Effector memory CD4-positive, alpha-beta T cell (primary cell): ENCODE results near the gene CADPS.

Experiments
- DNase-seq, 3 donors: peaks; one replicate each; pipeline ENCODE4 v3.0.0-alpha.2; 2020
- H3K27ac ChIP-seq: 2 replicates; pipeline ENCODE4 v1.7.0; 2013; ENCODE audit warnings: mild to moderate bottlenecking, low read length, moderate library complexity; ENCODE audit not compliant: insufficient read depth, poor library complexity, severe bottlenecking
- H3K27me3 ChIP-seq: replicated peaks from 2 replicates; pipeline ENCODE4 v1.7.0; 2013; ENCODE audit warnings: mild to moderate bottlenecking, low read length; ENCODE audit not compliant: insufficient read depth, control insufficient read depth, poor library complexity, severe bottlenecking
- H3K36me3 ChIP-seq: 2 replicates; pipeline ENCODE4 v1.7.0; 2013; ENCODE audit warnings: mild to moderate bottlenecking, low read length, moderate library complexity; ENCODE audit not compliant: control insufficient read depth, insufficient read depth
- H3K4me1 ChIP-seq: 2 replicates; pipeline ENCODE4 v1.7.0; 2013; ENCODE audit warnings: low read length, mild to moderate bottlenecking; ENCODE audit not compliant: control insufficient read depth, insufficient read depth, poor library complexity, severe bottlenecking
- H3K4me3 ChIP-seq: 2 replicates; pipeline ENCODE4 v1.7.0; 2013; ENCODE audit warnings: low read length, low read depth, mild to moderate bottlenecking; ENCODE audit not compliant: insufficient read depth, poor library complexity, severe bottlenecking
- H3K9me3 ChIP-seq: 2 replicates; pipeline ENCODE4 v1.7.0; 2013; ENCODE audit warnings: mild to moderate bottlenecking, low read length, moderate library complexity; ENCODE audit not compliant: control insufficient read depth

CADPS gene

DNA sequence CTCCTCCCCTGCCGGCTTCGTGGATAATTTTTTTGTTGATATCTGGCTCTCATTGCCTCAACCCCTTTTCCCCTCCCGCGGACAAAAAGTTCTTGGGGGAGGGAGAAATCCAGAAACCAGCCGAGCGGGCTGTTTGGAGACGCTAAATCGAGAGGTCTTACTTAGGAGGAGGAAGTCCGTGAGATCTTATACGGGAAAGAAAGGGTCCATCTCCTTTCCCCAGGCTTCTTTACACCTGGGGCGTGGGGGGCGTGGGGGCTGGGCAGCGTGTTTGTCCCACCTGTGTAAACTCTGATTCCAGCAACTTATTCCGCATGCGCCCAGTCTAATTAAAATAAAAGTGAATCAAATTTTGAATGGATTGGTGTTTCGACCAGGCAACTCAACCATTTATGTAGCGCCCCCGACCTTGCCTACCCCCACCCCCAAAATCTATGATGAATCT, 364 bp upstream of the CADPS start:
- no peak for DNase-seq
- no peaks in the 10 kb centered on the region for H3K9me3 ChIP-seq
- no peaks in the 10 kb centered on the region for H3K4me1 ChIP-seq
- H3K36me3 ChIP-seq: no peaks in the 10 kb centered on the region
- no peak overlapping the region for H3K27ac ChIP-seq
- H3K27me3 ChIP-seq: peaks cover 9% of the 10 kb centered on the region
- H3K4me3 ChIP-seq: no peak overlapping the region

GRCh38 chr3:62873761-62874710, 1.2 kb downstream of the CADPS start:
- no peak overlapping the region for H3K4me3 ChIP-seq
- no peaks in the 10 kb centered on the region for H3K36me3 ChIP-seq
- no peak overlapping the region for H3K27ac ChIP-seq
- no peaks in the 10 kb centered on the region for H3K9me3 ChIP-seq
- no peak for DNase-seq
- peaks cover 9% of the 10 kb centered on the region for H3K27me3 ChIP-seq
- no peaks in the 10 kb centered on the region for H3K4me1 ChIP-seq

DNA sequence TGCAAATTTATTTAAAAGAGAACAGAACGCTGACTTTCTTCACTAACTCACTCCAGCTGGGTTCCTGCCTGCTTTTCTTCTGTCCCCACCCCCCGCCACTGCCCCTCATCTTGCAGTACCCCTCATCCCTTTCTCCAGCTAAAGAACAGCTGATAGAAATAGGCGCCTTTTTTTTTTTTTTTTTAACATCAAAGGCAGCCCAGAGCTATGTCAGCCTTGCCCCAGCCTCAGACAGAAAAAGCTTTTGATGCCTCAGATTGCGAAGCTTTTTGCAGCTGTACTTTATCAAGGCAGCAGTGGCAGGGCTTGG, 1.8 kb downstream of the CADPS start:
- H3K4me3 ChIP-seq: no peak overlapping the region
- H3K4me1 ChIP-seq: no peaks in the 10 kb centered on the region
- DNase-seq: no peak
- no peaks in the 10 kb centered on the region for H3K36me3 ChIP-seq
- no peak overlapping the region for H3K27ac ChIP-seq
- H3K9me3 ChIP-seq: no peaks in the 10 kb centered on the region
- peaks cover 9% of the 10 kb centered on the region for H3K27me3 ChIP-seq

- H3K4me1 ChIP-seq: no peaks in the 10 kb centered on the region
- peaks cover 9% of the 10 kb centered on the region for H3K27me3 ChIP-seq
- no peak for DNase-seq
- no peak overlapping the region for H3K4me3 ChIP-seq
- no peaks in the 10 kb centered on the region for H3K36me3 ChIP-seq
- no peak overlapping the region for H3K27ac ChIP-seq
- H3K9me3 ChIP-seq: no peaks in the 10 kb centered on the region
These were observed 2.9 kb downstream of the CADPS start for GRCh38 chr3:62872318-62872717.

DNA sequence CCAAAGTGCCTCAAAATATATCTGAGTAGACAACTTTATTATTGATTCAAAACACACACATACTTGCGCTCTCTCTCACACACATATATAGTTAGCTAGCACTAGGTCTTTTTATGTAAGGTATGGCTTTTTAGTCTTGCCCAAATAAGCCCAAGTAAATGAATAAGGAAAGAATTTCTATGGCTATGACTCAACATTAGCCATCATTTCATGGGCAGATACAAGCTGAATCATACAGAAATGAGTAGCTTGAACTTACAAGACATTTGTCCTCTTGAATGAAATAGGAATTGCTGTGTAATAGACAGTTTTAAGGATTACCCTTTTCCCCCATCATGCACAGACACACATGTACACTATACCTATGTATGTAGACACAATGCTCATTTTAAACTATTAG, 4.9 kb downstream of the CADPS start:
- no peak for DNase-seq
- peaks cover 6% of the 10 kb centered on the region for H3K27me3 ChIP-seq
- no peaks in the 10 kb centered on the region for H3K36me3 ChIP-seq
- no peaks in the 10 kb centered on the region for H3K4me1 ChIP-seq
- no peak overlapping the region for H3K27ac ChIP-seq
- no peak overlapping the region for H3K4me3 ChIP-seq
- H3K9me3 ChIP-seq: no peaks in the 10 kb centered on the region

- Histone ChIP-seq H3K27ac (no peak overlapping the region), H3K4me1 (no peaks in the 10 kb centered on the region), H3K4me3 (no peak overlapping the region), H3K27me3 (no peaks in the 10 kb centered on the region), H3K9me3 (no peaks in the 10 kb centered on the region), H3K36me3 (no peaks in the 10 kb centered on the region)
- DNase-seq: no peak
These were observed 11.6 kb downstream of the CADPS start for GRCh38 chr3:62863648-62864047.

- H3K27me3 ChIP-seq: no peaks in the 10 kb centered on the region
These were observed 15.9 kb downstream of the CADPS start for GRCh38 chr3:62859203-62859791.

GRCh38 chr3:62845996-62846395, 29.2 kb downstream of the CADPS start:
- Histone ChIP-seq H3K36me3 (no peaks in the 10 kb centered on the region), H3K9me3 (no peaks in the 10 kb centered on the region), H3K4me1 (no peaks in the 10 kb centered on the region), H3K27me3 (no peaks in the 10 kb centered on the region), H3K27ac (no peak overlapping the region), H3K4me3 (no peak overlapping the region)
- no peak for DNase-seq

More at GRCh38 chr3:62859203-62859791, 15.9 kb downstream of the CADPS start:
- no peaks in the 10 kb centered on the region for H3K4me1 ChIP-seq
- H3K4me3 ChIP-seq: no peak overlapping the region
- H3K27ac ChIP-seq: no peak overlapping the region
- no peaks in the 10 kb centered on the region for H3K36me3 ChIP-seq
- H3K9me3 ChIP-seq: no peaks in the 10 kb centered on the region
- DNase-seq: no peak

DNA sequence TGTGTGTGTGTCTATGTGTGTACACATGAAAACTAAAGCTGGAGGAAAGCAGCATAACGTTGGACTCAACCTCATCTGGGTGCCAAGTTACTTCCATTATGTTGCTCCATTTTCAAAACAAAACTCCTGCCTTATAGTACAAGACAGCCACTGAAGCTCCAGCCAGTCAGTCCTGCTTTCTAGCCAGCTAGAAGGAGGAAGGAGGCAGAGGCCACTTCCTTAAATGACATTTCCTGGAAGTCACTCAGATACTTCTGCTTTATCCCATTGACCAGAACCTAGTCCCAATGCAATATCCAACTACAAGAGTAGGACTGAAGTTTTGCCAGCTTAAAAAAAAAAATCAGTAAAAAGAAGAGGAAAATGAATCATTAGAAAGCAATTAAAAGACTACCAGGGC, 31.7 kb downstream of the CADPS start:
- Histone ChIP-seq H3K27ac (no peak overlapping the region), H3K9me3 (no peaks in the 10 kb centered on the region), H3K36me3 (no peaks in the 10 kb centered on the region), H3K4me3 (no peak overlapping the region), H3K27me3 (no peaks in the 10 kb centered on the region), H3K4me1 (no peaks in the 10 kb centered on the region)
- no peak for DNase-seq

- H3K27ac ChIP-seq: no peak overlapping the region
- H3K9me3 ChIP-seq: no peaks in the 10 kb centered on the region
- no peaks in the 10 kb centered on the region for H3K4me1 ChIP-seq
- DNase-seq: no peak
- no peak overlapping the region for H3K4me3 ChIP-seq
- no peaks in the 10 kb centered on the region for H3K27me3 ChIP-seq
- H3K36me3 ChIP-seq: no peaks in the 10 kb centered on the region
These were observed 35.5 kb downstream of the CADPS start for GRCh38 chr3:62839748-62840147.
